OCI-LY1 (cell line): ENCODE results near the gene RRP1B.

Experiments
- H2AFZ ChIP-seq: fragments of 200-600 bp; sonication (generic), shearing (Covaris generic); 2 replicates; pipeline ENCODE4 v1.6.0; 2014; ENCODE audit warnings: antibody characterized with exemption, mild to moderate bottlenecking, low read length
- H3F3A ChIP-seq: fragments of 200-600 bp; sonication (generic), shearing (Covaris generic); 2 replicates; pipeline ENCODE4 v1.6.0; 2014; ENCODE audit warnings: mild to moderate bottlenecking, antibody characterized with exemption, low read length, moderate library complexity; ENCODE audit not compliant: insufficient read depth
- H3K27ac ChIP-seq: fragments of 200-600 bp; sonication (generic); 2 replicates; pipeline ENCODE4 v1.5.1; 2014; ENCODE audit warnings: low read length, mixed run types, mild to moderate bottlenecking, low read depth; ENCODE audit not compliant: poor library complexity, severe bottlenecking
- H3K27me3 ChIP-seq: fragments of 200-600 bp; sonication (generic); 2 replicates; pipeline ENCODE4 v1.6.0; 2014; ENCODE audit warnings: antibody characterized with exemption, mild to moderate bottlenecking, low read length, moderate library complexity; ENCODE audit not compliant: insufficient read depth
- H3K36me3 ChIP-seq: fragments of 200-600 bp; sonication (generic); 2 replicates; pipeline ENCODE4 v1.6.1; 2014; ENCODE audit warnings: mild to moderate bottlenecking, antibody characterized with exemption, low read length, moderate library complexity, mixed read lengths; ENCODE audit not compliant: insufficient read depth
- H3K4me1 ChIP-seq: fragments of 200-600 bp; sonication (generic); 2 replicates; pipeline ENCODE4 v1.5.1; 2014; ENCODE audit warnings: mild to moderate bottlenecking, low read length, moderate library complexity; ENCODE audit not compliant: insufficient read depth, severe bottlenecking
- H3K4me2 ChIP-seq: fragments of 200-600 bp; sonication (generic), shearing (Covaris generic); 2 replicates; pipeline ENCODE4 v1.6.1; 2014; ENCODE audit warnings: low read length
- H3K4me3 ChIP-seq: fragments of 200-600 bp; sonication (generic); 2 replicates; pipeline ENCODE4 v1.5.1; 2014; ENCODE audit warnings: low read length, low read depth, mild to moderate bottlenecking, mixed read lengths; ENCODE audit not compliant: poor library complexity, severe bottlenecking
- H3K79me2 ChIP-seq: fragments of 200-600 bp; shearing (Covaris generic); 2 replicates; pipeline ENCODE4 v1.6.1; 2016; ENCODE audit warnings: mixed run types, low read length, mixed read lengths; ENCODE audit not compliant: insufficient read depth
- H3K9ac ChIP-seq: fragments of 200-600 bp; sonication (generic), shearing (Covaris generic); 2 replicates; pipeline ENCODE4 v1.6.1; 2014; ENCODE audit warnings: mild to moderate bottlenecking, low read length, mixed read lengths
- H3K9me2 ChIP-seq: fragments of 200-600 bp; sonication (generic), shearing (Covaris generic); 2 replicates; pipeline ENCODE4 v1.6.1; 2014; ENCODE audit warnings: low read depth, mild to moderate bottlenecking, low read length, mixed read lengths
- H3K9me3 ChIP-seq: fragments of 200-600 bp; shearing (Covaris generic); 2 replicates; pipeline ENCODE4 v1.6.1; 2014; ENCODE audit warnings: low read length, mixed read lengths
- H4K20me1 ChIP-seq: fragments of 200-600 bp; sonication (generic), shearing (Covaris generic); 2 replicates; pipeline ENCODE4 v1.6.0; 2016; ENCODE audit warnings: mild to moderate bottlenecking, low read length; ENCODE audit not compliant: insufficient read depth
- CTCF ChIP-seq: fragments of 200-600 bp; sonication (generic), shearing (Covaris generic); IDR thresholded peaks from 2 replicates; pipeline ENCODE4 v1.5.1; 2017; ENCODE audit warnings: mild to moderate bottlenecking, antibody characterized with exemption, low read length, moderate library complexity, mixed read lengths
- EZH2 ChIP-seq: fragments of 200-600 bp; sonication (generic), shearing (Covaris generic); IDR thresholded peaks from 2 replicates; pipeline ENCODE4 v1.8.0; 2017; ENCODE audit warnings: borderline replicate concordance, mixed run types, mild to moderate bottlenecking, antibody characterized with exemption, low read length, moderate library complexity, mixed read lengths

Gene RRP1B

DNA sequence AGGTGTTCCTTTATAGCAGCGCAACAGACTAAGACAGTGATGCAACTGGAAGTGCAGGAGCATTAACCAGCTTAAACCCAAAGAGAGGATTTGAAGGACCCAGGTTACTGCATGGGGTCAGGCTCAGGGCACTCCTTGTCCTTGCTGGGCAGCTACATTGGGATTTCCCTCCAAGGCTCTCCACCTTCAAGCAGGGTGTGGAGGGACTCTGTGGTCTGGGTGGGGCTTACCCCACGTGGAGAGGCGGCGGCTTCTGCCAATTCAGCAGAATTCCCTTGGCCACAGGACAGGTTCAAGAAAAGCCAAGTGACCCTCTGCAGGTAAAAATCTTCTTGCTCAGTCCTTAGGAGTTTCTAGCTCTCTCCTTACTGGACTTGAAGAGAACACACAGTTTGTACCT is 6.5 kb downstream of the RRP1B start:
- TF ChIP-seq CTCF (no peak), EZH2 (no peak)
- H3K9me3 ChIP-seq = no peaks in the 10 kb centered on the region
- H3K4me2 ChIP-seq = no peak overlapping the region
- no peaks in the 10 kb centered on the region for H4K20me1 ChIP-seq
- peaks cover 78% of the 10 kb centered on the region for H3K36me3 ChIP-seq
- H3K4me1 ChIP-seq = peaks cover 8% of the 10 kb centered on the region
- H3K27ac ChIP-seq = no peak overlapping the region
- no peak overlapping the region for H2AFZ ChIP-seq
- no peak overlapping the region for H3K4me3 ChIP-seq
- peaks cover 80% of the 10 kb centered on the region for H3K79me2 ChIP-seq
- H3K9me2 ChIP-seq = no peaks in the 10 kb centered on the region
- no peaks in the 10 kb centered on the region for H3F3A ChIP-seq
- H3K9ac ChIP-seq = no peak overlapping the region
- no peaks in the 10 kb centered on the region for H3K27me3 ChIP-seq

DNA sequence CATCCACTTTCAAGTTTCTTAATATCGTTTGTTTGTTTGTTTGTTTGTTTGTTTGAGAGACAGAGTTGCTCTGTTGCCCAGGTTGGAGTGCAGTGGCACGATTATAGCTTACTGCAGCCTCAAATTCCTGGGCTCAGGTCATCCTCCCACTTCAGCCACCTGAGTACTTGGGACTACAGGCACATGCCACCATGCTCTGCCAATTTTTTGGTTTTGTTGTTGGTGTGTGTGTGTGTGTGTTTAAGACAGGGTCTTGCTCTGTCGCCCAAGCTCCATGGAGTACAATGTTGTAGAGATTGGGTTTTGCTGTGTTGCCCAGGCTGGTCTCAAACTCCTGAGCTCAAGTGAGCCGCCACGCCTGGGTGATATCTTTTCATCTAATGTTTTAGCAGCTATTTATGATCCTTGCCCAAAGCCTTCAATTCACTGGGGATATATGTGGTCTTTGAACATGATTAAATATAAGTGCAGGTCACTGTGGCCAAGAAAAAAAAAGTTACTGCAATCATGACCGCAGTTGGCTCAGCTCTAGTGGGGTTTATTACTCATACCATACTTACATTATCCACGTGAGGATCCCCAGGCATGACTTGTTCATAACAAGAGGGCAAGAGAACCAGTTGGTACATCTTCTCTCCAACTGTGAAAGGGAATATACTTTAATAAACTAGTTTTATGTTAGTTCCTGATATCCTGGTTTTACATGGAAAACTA is 8.0 kb downstream of the RRP1B start:
- H3K4me1 ChIP-seq = no peaks in the 10 kb centered on the region
- no peak overlapping the region for H3K27ac ChIP-seq
- H3K9me3 ChIP-seq = no peaks in the 10 kb centered on the region
- peaks cover 67% of the 10 kb centered on the region for H3K79me2 ChIP-seq
- H3K36me3 ChIP-seq = peaks cover 78% of the 10 kb centered on the region
- TF ChIP-seq EZH2 = no peak
- no peak for TF ChIP-seq CTCF
- H2AFZ ChIP-seq = no peak overlapping the region
- no peaks in the 10 kb centered on the region for H3F3A ChIP-seq
- H4K20me1 ChIP-seq = no peaks in the 10 kb centered on the region
- H3K4me3 ChIP-seq = no peak overlapping the region
- H3K4me2 ChIP-seq = no peak overlapping the region
- no peak overlapping the region for H3K9ac ChIP-seq
- H3K9me2 ChIP-seq = no peaks in the 10 kb centered on the region
- H3K27me3 ChIP-seq = no peaks in the 10 kb centered on the region

DNA sequence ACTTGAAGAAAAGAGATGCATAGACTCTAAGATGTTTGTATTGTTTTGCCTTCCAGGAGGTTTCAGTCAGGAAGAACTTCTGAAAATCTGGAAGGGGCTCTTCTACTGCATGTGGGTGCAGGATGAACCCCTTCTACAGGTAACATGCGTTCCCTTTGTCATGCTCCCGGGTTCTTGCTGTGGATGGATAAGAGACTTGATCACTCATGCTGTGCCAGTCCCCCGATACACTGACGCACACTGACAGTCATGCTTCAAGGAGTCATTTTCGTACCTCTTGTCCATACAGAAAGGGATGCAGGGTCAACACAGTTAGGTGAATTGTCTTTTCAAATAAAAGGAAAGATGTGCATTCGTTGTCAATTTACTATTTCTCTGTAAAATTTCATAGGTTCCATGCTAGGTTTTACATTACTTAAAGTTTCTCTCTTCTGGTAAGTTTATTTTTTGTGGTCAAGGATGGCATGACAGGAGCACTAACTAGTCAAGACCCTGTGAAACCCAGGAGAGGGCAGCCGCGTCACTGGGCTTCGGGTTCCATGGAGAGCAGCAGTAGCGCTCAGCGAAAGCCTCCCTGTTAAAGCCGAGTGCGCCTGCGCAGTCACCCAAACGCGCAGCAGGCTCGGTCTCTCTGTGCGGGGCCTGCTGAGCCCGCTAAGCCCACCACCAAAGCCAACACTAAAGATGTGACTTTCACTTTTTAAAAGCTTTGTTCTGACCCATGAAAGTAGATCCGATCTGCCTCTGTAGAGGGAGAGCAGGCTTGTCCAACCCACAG is 10.7 kb downstream of the RRP1B start:
- no peaks in the 10 kb centered on the region for H4K20me1 ChIP-seq
- H3K4me3 ChIP-seq = no peak overlapping the region
- no peak overlapping the region for H3K9ac ChIP-seq
- no peak overlapping the region for H3K27ac ChIP-seq
- no peak for TF ChIP-seq EZH2
- no peak for TF ChIP-seq CTCF
- H3K79me2 ChIP-seq = peaks cover 46% of the 10 kb centered on the region
- no peaks in the 10 kb centered on the region for H3K9me3 ChIP-seq
- no peaks in the 10 kb centered on the region for H3K4me1 ChIP-seq
- no peak overlapping the region for H2AFZ ChIP-seq
- H3F3A ChIP-seq = no peaks in the 10 kb centered on the region
- H3K27me3 ChIP-seq = no peaks in the 10 kb centered on the region
- H3K36me3 ChIP-seq = peaks cover 73% of the 10 kb centered on the region
- no peak overlapping the region for H3K4me2 ChIP-seq
- H3K9me2 ChIP-seq = no peaks in the 10 kb centered on the region
